ENCODE measurements around the gene STMP1. TPM values are rescaled to one million over a fixed set of nuclear protein-coding genes. Genes with fewer than 3 reads are reported as not detected.

Gene STMP1
- total RNA-seq, 1 experiment from 2014 or later: 38.4 TPM

- no peak overlapping the region for H3K27ac ChIP-seq (ENCODE audit: insufficient read length, low read depth, low read length)
Measured at GRCh38 chr7:135706038-135706742, 43.9 kb downstream of the STMP1 start.

More at GRCh38 chr7:135706038-135706742, 43.9 kb downstream of the STMP1 start:
- Mint-ChIP-seq H3K36me3 (ENCODE audit: insufficient read depth in 1 of 3, low read depth in 3 of 3) (no peaks in the 10 kb centered on the region), H3K27me3 (ENCODE audit: low read depth) (no peaks in the 10 kb centered on the region; the same call in 1 of the 2 replicates), H3K9me3 (no peaks in the 10 kb centered on the region), H3K27ac (no peak overlapping the region), H3K4me3 (no peak overlapping the region), H3K4me1 (peaks cover 2 to 14% of the 10 kb centered on the region in 2 experiments)
- Histone ChIP-seq H3K9me3 (ENCODE audit: control insufficient read depth, low read depth, low read length) (no peaks in the 10 kb centered on the region), H3K18ac (ENCODE audit: insufficient read length, low read depth, low read length) (no peak overlapping the region), H4K91ac (ENCODE audit: insufficient read length, low read depth, low read length) (no peak overlapping the region), H2BK120ac (ENCODE audit: low read depth, low read length, poor library complexity, severe bottlenecking) (no peak overlapping the region), H3K79me1 (ENCODE audit: insufficient read depth, low read depth, low read length, poor library complexity, severe bottlenecking) (no peaks in the 10 kb centered on the region), H4K5ac (ENCODE audit: insufficient read length, low read depth, low read length) (no peak overlapping the region), H2AK5ac (ENCODE audit: insufficient read length, low read length) (no peak overlapping the region), H3K9ac (ENCODE audit: extremely low read depth, insufficient read length, low read length) (no peak overlapping the region), H3T11ph (ENCODE audit: low read length) (no peak overlapping the region), H2BK15ac (ENCODE audit: low read depth, low read length) (no peak overlapping the region), H3K4me2 (ENCODE audit: insufficient read depth, insufficient read length, low read length) (no peak overlapping the region), H3K27me3 (ENCODE audit: insufficient read depth, low read length) (no peaks in the 10 kb centered on the region), H4K20me1 (ENCODE audit: control insufficient read depth, insufficient read depth, insufficient read length) (no peaks in the 10 kb centered on the region), H2BK20ac (ENCODE audit: low read depth, low read length, poor library complexity, severe bottlenecking) (no peak overlapping the region), H3K4me1 (ENCODE audit: insufficient read depth, low read length) (no peaks in the 10 kb centered on the region), H3K23me2 (ENCODE audit: insufficient read length, low read depth, low read length, poor library complexity, severe bottlenecking) (no peaks in the 10 kb centered on the region), H3K14ac (ENCODE audit: insufficient read depth, low read length) (no peak overlapping the region), H3K23ac (ENCODE audit: insufficient read length, low read depth, low read length) (no peak overlapping the region), H2BK5ac (ENCODE audit: insufficient read length, low read length) (no peak overlapping the region), H2BK12ac (ENCODE audit: insufficient read length, low read depth, low read length) (no peak overlapping the region), H3K56ac (ENCODE audit: insufficient read length, low read depth, low read length) (no peak overlapping the region), H3K79me2 (ENCODE audit: insufficient read depth, low read length) (no peaks in the 10 kb centered on the region), H3K4ac (ENCODE audit: low read depth, low read length) (no peak overlapping the region), H4K8ac (replicated peaks; ENCODE audit: insufficient read length, low read depth, low read length) (no peak overlapping the region), H2AFZ (ENCODE audit: low read length) (no peak overlapping the region)
- WGBS (ENCODE audit: extremely low coverage, insufficient read length, low lambda C conversion rate): no CpG with 5 or more reads among the region's 20 CpGs
- TF ChIP-seq CTCF (conservative IDR thresholded peaks at IDR 0.05): no peak
- DNase-seq: no peak

Data from H9 (cell line).